Measurements from ENCODE around the gene GLI3. TPM values are rescaled to one million over a fixed set of nuclear protein-coding genes. Genes with fewer than 3 reads are reported as not detected.

Gene GLI3
- polyA plus RNA-seq, 1 experiment: 6.0 TPM

DNA sequence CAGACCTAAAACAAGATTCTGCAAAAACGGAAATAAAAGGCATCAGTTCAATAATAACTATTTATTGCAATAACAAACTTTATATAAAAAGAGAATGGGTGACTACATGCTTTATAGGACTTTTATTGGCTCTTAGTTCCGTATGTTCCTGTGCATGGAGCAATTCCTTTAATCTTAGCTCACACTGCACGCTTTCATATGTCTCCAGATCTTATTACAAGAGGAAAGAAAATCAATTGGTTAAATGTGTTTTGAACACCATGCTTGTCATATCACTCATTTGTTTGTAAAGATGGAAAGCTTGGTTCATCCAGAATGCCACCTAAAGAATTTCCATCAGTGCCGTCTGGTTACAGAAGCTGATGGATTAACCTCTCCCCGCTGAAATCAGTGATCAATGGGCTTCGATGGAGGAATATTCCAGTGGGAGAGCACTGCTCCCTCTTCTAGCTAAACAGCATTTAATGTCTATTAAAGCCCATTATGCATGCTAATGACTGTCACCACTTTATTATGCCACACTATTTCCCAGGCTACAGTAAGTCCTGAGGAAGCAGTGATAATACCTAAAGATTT, 210.3 kb downstream of the GLI3 start:
- Histone ChIP-seq H3K4me3 (ENCODE audit: low read depth, low read length) (no peak overlapping the region), H3K27ac (ENCODE audit: low read depth, low read length) (no peak overlapping the region), H3K9me3 (ENCODE audit: control insufficient read depth, insufficient read depth, low read length) (no peaks in the 10 kb centered on the region), H3K27me3 (ENCODE audit: control insufficient read depth, insufficient read depth, low read length) (no peaks in the 10 kb centered on the region)
- ChIA-PET POLR2A (no interaction called here), CTCF (interaction anchor here (1.5 to 1.7 kb wide), 2 partner anchors 12 to 50 kb away, joined by 4 to 7 read pairs; no protein-coding TSS in a partner anchor)
- no peak for DNase-seq (ENCODE audit: low read depth, low spot score)
- TF ChIP-seq, protein P1, sequence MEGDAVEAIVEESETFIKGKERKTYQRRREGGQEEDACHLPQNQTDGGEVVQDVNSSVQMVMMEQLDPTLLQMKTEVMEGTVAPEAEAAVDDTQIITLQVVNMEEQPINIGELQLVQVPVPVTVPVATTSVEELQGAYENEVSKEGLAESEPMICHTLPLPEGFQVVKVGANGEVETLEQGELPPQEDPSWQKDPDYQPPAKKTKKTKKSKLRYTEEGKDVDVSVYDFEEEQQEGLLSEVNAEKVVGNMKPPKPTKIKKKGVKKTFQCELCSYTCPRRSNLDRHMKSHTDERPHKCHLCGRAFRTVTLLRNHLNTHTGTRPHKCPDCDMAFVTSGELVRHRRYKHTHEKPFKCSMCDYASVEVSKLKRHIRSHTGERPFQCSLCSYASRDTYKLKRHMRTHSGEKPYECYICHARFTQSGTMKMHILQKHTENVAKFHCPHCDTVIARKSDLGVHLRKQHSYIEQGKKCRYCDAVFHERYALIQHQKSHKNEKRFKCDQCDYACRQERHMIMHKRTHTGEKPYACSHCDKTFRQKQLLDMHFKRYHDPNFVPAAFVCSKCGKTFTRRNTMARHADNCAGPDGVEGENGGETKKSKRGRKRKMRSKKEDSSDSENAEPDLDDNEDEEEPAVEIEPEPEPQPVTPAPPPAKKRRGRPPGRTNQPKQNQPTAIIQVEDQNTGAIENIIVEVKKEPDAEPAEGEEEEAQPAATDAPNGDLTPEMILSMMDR (IDR thresholded peaks at IDR 0.05; ENCODE audit: low read depth, low read length): no peak

DNA sequence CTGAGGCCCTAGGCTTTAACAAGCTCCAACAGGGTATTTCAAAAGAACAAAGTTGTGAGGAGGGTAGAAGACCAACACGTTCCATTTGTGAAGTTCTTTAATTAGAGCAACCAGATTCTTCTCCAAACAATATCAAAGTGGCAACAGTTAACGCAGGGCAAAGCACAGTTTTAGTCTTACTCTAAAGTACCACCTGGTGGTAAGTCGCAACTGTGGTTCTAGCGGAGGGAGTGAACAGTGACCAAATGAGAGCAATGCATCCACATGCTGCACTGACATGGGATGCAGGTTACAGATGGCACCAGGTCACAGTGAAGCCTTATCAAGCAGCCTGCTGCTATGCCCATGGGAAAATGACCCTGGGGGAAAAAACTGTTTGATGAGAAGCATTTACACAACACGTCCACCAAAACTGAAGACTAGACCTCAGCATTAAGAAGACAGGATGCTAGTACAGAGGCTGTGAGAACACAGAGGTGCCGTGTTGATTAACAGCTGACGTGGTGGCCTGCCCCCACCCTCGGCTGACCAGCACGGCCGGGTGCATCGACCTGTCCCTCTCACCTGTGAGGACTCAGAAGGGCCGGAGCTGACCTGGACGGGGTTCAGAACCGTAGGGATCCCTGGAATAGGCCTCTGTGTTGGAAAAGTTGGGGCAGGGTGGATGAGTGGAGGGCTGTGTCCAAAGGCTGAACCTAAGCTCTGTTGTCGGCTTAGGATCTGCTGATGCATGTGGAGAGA, 211.2 kb downstream of the GLI3 start:
- Histone ChIP-seq H3K9me3 (ENCODE audit: control insufficient read depth, insufficient read depth, low read length) (no peaks in the 10 kb centered on the region), H3K4me3 (ENCODE audit: low read depth, low read length) (no peak overlapping the region), H3K27me3 (ENCODE audit: control insufficient read depth, insufficient read depth, low read length) (no peaks in the 10 kb centered on the region), H3K27ac (ENCODE audit: low read depth, low read length) (no peak overlapping the region)
- no peak for DNase-seq (ENCODE audit: low read depth, low spot score)
- CTCF ChIA-PET: interaction anchor here (0.7 to 1.7 kb wide), 5 partner anchors 11 to 85 kb away, joined by 3 to 7 read pairs (median 3); no protein-coding TSS in a partner anchor
- TF ChIP-seq, protein P1 (IDR thresholded peaks at IDR 0.05; ENCODE audit: low read depth, low read length): no peak
- POLR2A ChIA-PET: no interaction called here

DNA sequence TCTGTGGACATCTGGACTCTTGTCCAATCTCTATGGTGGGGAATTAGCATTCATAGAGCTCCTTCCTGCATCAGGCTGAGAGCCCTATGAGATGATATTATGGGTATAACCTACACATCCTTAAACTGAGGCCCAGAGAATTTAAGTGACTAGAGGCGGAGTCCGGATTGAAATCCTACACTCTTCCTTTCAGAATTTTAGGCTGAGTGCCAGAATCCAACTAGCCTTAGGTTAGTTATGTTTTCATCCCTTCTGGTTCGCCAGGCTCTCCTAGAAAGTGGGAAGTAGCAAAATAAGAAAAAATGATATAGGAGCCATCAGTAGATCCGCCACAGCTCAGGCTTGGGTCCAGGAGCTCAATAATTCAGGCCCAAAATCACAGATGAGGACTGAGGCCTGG, 212.5 kb downstream of the GLI3 start:
- POLR2A ChIA-PET: no interaction called here
- TF ChIP-seq, protein P1 (IDR thresholded peaks at IDR 0.05; ENCODE audit: low read depth, low read length): no peak
- Histone ChIP-seq H3K27me3 (ENCODE audit: control insufficient read depth, insufficient read depth, low read length) (no peaks in the 10 kb centered on the region), H3K9me3 (ENCODE audit: control insufficient read depth, insufficient read depth, low read length) (no peaks in the 10 kb centered on the region), H3K4me3 (ENCODE audit: low read depth, low read length) (no peak overlapping the region), H3K27ac (ENCODE audit: low read depth, low read length) (no peak overlapping the region)
- DNase-seq (ENCODE audit: low read depth, low spot score): no peak
- CTCF ChIA-PET: no interaction called here

DNA sequence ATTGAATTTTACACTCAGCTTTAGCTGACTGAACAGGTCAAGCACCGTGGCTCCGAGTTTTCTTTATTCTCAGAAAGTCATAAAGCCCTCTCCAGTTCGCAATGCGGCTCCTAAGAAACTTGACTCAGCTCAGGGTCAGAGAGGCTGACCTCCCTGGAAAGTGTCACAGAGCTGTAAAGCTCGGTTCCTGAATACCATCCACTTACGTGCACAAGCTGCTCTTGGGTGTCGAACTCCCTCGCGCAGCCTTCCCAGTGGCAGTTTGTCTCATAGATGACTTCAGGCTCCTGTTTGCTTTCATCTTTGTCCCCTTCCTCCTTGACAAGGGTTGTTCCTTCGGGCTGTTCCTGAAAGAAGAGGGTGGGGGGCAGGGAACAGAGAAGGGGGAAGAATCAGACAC, 213.7 kb downstream of the GLI3 start:
- POLR2A ChIA-PET: no interaction called here
- TF ChIP-seq, protein P1 (IDR thresholded peaks at IDR 0.05; ENCODE audit: low read depth, low read length): no peak
- no peak for DNase-seq (ENCODE audit: low read depth, low spot score)
- H3K27ac ChIP-seq (ENCODE audit: low read depth, low read length): no peak overlapping the region
- CTCF ChIA-PET: interaction anchor here (0.5 to 1.1 kb wide), 2 partner anchors 48 to 836 kb away, joined by 3 read pairs; no protein-coding TSS in a partner anchor
- no peaks in the 10 kb centered on the region for H3K27me3 ChIP-seq (ENCODE audit: control insufficient read depth, insufficient read depth, low read length)
- no peaks in the 10 kb centered on the region for H3K9me3 ChIP-seq (ENCODE audit: control insufficient read depth, insufficient read depth, low read length)
- H3K4me3 ChIP-seq (ENCODE audit: low read depth, low read length): no peak overlapping the region

DNA sequence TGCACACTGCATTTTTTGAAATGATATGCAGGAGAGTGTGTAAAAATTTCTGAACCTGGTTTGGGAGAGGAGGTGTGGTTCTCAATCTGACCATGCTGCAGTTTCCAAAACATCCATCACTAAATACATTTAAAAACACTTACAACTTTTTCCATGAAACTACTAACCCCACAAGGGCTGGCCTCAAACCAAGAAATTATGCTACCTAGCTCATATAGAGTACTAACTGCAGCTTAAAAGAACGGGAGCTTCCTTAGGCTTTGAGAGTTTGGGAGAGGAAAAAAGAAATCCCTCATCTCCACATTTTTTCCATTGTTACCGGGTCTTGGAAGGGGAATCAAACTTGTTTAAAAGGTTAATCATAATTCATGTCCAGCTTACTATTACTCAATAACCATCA, 214.2 kb downstream of the GLI3 start:
- H3K4me3 ChIP-seq (ENCODE audit: low read depth, low read length): no peak overlapping the region
- DNase-seq (ENCODE audit: low read depth, low spot score): no peak
- no peak overlapping the region for H3K27ac ChIP-seq (ENCODE audit: low read depth, low read length)
- no peaks in the 10 kb centered on the region for H3K9me3 ChIP-seq (ENCODE audit: control insufficient read depth, insufficient read depth, low read length)
- POLR2A ChIA-PET: no interaction called here
- TF ChIP-seq, protein P1 (IDR thresholded peaks at IDR 0.05; ENCODE audit: low read depth, low read length): no peak
- no peaks in the 10 kb centered on the region for H3K27me3 ChIP-seq (ENCODE audit: control insufficient read depth, insufficient read depth, low read length)
- CTCF ChIA-PET: interaction anchor here (0.5 to 1.8 kb wide), 3 partner anchors 46 to 837 kb away, joined by 3 to 5 read pairs (median 3); no protein-coding TSS in a partner anchor

Measured in AG04450 (cell line).